Measurements from ENCODE around the gene ZBED4.

DNA sequence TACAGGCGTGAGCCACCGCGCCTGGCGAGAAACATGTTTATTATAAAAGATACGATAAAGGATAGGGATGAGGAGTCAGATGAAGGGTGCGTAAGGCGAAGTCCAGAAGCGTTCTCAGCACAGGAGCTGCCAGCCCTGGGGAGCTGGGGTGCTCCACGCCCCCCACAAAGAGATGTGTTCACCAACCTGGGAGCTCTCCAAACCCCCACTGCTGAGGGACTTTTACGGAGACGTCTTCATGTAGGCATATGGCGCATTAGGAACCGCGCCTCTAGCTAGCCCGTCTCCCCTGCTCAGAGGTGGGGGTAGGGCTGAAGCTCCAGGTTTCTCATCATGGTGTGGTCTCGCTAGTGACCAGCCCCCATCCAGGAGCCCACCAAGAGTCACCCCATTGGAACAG lies 8.4 kb upstream of the ZBED4 start:
- TF ChIP-seq POLR2AphosphoS5 (IDR thresholded peaks at IDR 0.05): no peak
- TF ChIP-seq, protein P1, sequence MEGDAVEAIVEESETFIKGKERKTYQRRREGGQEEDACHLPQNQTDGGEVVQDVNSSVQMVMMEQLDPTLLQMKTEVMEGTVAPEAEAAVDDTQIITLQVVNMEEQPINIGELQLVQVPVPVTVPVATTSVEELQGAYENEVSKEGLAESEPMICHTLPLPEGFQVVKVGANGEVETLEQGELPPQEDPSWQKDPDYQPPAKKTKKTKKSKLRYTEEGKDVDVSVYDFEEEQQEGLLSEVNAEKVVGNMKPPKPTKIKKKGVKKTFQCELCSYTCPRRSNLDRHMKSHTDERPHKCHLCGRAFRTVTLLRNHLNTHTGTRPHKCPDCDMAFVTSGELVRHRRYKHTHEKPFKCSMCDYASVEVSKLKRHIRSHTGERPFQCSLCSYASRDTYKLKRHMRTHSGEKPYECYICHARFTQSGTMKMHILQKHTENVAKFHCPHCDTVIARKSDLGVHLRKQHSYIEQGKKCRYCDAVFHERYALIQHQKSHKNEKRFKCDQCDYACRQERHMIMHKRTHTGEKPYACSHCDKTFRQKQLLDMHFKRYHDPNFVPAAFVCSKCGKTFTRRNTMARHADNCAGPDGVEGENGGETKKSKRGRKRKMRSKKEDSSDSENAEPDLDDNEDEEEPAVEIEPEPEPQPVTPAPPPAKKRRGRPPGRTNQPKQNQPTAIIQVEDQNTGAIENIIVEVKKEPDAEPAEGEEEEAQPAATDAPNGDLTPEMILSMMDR (IDR thresholded peaks at IDR 0.05): no peak
